GM19043 (cell line): ENCODE measurements around the gene PLPP3.
"Not testable (repeated sequence)": the region's sequence is repeated elsewhere in the genome, so short reads cannot be mapped to it uniquely, and the experiment has no call there.

Source experiments
- ATAC-seq: cut with Tn5 transposase; IDR thresholded peaks from one replicate; pipeline ENCODE4 v1.9.1; 2021; ENCODE audit warnings: low read depth; ENCODE audit not compliant: unreplicated experiment

The PLPP3 gene

DNA sequence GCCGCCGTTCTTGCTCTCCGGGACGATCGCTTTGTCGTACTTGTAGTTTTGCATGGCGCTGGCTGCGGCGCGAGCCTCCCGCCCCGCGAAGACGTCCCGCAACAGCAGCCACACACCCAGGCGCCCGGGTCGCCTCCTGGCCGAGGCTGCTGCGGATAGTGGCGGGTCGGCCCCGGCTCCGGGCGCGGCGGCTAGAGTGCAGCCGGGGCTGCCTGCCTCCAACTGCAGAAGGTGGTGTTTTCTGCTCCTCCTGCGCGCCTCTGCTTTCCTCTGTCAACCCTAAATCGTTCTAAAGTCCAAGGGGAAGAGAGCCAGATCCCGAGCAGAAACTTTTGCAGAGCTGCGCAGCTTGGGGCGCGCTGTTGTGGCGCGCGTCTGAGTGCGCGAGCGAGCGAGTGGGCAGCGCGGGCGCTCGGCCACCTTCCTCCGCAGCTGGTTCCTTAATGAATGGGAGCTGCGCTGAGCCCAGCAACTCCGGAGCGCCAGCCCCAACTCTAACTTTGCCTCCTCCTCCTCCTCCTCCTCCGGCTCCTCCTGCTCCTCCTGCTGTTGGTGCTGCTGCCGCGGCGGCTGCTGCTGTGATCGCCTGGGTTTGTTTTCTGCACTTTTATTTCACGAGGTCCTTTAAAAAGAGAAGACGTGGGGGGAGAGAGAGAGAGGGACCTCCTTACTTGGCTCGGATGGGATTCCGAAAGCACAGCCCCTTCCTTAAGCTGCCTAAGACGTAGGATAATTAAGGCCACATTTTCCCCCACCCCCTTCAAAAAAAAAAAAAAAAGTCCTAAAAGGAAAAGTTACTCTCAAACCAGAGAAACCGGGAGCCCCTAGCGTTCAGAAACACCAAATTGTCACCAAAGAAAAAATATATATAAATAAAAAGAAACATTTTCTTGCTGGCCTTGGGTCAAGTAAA lies at the start of gene PLPP3:
Gene PLPP3, minus strand, starts transcription at position 601 of the 913 bp plus-strand sequence. Its CDS starts 547 bp downstream, at position 54.
- no peak for ATAC-seq

DNA sequence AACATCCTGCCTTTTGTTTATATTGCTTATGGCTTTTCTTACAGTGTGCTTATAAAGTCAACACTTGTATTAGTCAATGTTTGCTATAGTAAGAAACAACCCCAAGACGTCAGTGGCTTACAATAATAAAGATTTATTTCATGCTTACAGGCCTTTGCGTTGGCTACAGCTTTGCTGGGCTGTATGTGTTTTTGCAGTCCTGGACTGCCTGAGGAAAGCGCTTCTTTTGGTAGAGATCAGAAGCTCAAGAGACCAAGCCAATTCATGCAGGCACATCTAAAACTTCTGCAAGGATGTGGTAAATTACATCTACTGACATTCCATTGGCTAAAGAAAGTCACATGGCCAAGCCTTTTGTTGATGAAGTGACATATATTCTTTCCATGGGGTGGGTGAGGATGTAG lies 48.3 kb upstream of the PLPP3 start:
- no peak for ATAC-seq

DNA sequence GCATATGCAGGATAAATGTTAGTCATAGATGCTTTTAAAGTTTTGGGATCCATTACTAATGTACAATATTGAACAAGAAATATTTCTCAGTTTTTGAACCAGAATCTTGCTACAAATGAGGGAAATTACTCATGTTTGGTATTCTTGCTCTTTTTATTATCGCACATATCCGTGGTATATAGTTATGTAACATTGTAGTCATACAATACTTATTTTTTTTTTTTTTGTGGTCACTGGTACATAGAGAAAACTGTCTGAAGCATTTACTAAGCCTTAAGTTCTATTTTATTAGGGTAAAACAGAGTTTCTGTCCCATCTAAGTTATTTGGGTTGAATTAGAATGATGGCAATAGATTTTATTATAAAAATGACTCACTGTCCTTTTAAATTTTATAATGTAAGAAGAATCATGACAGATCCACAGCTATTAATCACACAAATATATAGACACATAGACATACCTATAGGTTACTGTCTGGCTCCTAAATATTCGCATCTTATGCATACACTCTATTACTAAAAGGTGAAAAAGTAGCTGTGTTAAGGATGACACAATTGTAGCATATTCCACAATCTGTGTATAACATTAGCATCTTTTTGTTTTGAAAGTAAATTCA lies 47.8 kb upstream of the PLPP3 start:
- no peak for ATAC-seq

DNA sequence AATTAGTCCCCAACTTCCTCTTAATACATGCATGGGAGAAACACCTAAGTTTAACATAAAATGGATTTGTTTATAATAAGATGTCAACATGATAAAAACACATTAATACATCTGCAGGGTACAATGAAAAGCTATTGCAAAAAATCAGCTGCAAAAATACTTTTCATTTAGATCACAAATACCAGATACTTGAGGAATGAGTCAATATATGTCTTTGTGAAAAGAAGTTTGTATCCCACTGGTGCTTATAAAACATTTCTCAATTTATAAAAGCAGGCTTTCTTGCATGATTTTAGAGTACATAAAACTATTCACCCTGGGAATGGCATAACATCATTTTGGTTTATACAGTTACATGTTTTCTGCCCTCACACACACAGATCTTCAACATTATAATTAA lies 47.2 kb upstream of the PLPP3 start:
- ATAC-seq: no peak

DNA sequence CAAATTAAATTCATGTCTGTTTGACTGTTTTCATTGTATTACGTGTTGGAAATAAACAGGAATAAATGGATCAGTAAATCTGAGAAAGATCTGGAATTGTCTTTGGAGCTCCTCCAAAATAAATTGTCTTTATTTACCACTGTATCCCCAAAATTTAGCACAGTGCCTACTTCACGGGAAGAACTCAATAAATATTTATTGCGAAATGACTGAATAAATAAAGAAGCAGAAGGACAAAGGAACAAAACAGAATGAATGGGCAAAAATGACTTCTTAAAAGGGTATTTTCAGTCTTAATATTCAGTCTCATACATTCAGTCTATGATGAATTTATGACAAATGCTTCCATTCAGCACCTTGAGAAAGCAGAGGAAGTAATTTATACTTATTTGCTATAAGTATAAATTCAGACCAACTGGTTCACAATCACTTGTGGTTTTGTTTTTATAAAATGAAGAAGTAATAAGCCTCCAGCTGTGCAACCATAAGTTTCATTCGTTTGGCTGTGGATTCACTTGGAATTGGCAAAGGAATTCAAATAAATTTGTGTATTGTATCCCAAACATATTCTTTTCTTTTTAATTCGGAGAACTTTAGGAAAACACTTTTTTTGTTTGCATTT lies 46.6 kb upstream of the PLPP3 start:
- no peak for ATAC-seq

DNA sequence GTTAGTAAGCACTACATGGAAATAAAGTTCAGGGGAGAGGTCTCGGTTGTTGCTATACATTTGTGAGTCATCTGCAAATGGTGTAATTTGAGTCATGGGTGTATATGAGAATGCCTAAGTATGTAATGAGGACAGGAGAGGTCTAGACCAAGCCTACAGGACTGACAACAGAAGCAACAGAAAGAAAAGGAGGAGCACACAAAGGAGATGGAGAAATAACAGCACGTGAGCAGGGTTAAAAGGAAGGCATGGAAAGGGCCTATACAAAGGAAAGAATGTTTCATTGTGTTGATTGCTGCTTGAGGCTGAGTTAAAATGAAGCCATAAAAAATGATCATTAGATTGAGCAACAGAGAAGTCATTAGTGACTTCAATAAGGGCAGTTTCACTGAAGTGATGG lies 37.8 kb upstream of the PLPP3 start:
- no peak for ATAC-seq

DNA sequence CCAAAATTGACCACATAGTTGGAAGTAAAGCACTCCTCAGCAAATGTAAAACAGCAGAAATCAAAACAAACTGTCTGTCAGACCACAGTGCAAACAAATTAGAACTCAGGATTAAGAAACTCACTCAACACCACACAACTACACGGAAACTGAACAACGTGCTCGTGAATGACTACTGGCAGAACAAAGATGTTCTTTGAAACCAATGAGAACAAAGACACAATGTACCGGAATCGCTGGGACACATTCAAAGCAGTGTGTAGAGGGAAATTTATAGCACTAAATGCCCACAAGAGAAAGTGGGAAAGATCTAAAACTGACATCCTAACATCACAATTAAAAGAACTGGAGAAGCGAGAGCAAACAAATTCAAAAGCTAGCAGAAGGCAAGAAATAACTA lies 31.4 kb upstream of the PLPP3 start:
- not testable (repeated sequence) for ATAC-seq

DNA sequence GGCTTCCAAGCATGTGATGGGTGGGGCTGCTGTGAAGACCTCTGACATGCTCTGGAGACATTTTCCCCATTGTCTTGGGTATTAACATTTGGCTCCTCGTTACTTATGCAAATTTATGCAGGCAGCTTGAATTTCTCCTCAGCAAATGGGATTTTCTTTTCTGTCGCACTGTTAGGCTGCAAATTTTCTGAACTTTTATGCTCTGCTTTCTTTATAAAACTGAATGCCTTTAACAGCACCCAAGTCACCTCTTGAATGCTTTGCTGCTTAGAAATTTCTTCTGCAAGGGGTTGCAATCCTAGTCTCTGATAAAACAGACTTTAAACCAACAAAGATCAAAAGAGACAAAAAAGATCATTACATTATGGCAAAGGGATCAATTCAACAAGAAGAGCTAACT lies 30.7 kb upstream of the PLPP3 start:
- ATAC-seq: not testable (repeated sequence)

DNA sequence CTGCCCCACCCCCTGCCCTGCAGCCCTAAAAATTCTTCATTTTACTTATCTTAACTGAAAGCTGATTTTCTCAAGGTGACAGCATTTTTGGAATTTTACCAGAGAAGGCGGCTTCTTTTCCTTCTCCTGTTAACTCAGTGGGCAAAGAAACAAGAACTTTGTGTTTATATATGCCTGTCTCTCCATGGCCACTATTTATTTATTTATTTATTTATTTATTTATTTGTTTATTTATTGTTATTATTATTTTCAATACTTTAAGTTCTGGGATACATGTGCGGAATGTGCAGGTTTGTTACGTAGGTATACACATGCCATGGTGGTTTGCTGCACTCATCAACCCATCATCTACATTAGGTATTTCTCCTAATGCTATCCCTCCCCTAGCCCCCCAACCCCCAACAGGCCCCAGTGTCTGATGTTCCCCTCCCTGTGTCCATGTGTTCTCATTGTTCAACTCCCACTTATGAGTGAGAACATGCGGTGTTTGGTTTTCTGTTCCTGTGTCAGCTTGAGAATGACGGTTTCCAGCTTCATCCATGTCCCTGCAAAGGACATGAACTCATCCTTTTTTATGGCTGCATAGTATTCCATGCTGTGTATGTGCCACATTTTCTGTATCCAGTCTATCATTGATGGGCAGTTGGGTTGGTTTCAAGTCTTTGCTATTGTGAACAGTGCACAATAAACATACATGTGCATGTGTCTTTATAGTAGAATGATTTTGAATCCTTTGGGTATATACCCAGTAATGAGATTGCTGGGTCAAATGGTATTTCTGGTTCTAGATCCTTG lies 16.2 kb upstream of the PLPP3 start:
- not testable (repeated sequence) for ATAC-seq

DNA sequence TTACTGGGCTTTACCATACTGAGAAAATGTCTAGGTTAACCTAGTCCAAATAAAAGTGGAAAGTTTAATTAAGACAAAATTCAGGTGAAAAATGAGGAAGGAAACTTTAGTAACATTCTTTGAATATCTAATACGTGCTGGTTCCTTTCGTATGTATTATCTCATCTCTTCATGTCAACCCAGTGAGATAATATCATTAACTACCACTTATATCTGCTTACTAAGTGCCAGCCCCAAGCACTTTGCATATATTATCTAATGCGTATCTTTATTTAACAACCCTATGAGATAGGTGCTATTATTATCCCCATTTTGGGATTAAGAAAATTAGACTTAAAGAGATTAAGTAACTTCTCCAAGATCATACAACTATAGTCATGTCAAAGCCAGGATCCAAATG lies 12.5 kb upstream of the PLPP3 start:
- ATAC-seq: no peak

DNA sequence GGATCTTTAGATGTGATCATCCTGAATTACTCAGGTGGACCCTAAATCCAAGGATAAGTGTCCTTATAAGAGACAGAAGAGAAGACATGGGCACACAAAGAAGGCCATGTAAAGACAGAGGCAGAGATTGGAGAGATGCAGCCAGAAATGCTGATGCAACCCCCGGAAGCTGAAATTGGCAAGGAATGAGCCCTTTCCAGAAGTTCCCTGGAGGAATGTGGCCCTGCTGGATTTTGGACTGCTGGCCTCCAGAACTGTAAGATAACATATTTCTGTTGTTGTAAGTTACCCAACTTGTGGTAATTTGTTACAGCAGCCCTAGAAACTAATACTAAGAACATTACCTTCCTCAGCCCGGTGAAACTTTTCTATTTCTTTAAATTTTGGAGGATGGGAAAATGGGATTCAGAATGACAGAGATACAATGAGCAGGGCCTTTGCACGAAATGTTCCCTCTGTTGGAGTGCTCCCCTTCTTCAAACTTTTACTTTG lies 11.2 kb upstream of the PLPP3 start:
- ATAC-seq: no peak

DNA sequence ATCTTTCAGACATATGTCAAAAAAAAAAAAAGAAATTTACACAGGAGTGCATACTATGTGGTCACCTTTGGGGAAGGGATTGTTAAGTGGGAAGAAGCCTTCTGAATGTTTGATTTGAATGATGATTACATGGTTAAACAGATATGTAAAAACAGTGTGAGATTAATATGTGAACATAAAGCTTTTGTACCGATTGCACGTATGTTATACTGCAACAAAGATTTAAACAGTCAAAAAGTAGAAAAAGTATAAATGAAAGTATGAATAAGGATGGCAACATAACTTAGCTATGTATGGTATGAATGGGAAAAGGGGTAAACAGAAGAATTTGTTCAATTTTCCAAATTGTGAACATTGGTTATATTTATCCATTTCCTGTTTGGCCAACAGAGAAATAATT lies 10.0 kb upstream of the PLPP3 start:
- no peak for ATAC-seq

DNA sequence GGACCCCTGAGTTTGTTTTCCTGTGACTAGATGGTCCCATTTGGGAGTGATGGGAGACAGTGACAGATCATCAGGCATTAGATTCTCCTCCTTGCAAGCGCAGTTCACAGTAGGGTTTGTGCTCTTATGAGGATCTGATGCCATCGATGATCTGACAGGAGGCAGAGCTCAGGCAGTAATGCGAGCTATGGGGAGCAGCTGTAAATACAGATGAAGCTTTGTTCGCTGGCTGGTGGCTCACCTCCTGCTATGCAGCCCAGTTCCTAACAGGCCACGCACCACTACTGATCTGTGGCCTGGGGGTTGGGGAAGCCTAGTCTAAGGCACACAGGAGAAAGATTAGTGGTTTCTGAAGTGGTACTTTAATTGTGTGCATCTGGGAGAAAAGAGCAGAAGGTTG lies 7.1 kb upstream of the PLPP3 start:
- no peak for ATAC-seq

DNA sequence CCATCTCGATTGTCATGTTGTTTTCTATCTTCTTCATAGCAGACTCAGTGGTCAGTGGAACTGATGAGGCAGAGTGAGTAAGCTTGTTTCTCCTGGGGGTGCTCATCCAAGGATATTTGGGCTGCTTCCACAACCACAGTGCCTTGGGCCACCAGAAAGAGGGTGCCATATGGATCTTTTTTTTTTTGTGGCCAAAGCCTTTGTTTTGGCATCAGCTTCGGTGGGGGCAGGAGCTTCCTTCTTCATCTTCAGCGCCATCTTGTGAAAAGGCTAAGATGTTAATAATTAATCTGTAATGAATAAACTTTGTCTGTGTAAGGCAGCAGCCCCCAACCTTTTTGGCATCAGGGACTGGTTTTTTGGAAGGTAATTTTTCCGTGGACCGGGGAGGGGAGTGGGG lies 6.6 kb upstream of the PLPP3 start:
- no peak for ATAC-seq

DNA sequence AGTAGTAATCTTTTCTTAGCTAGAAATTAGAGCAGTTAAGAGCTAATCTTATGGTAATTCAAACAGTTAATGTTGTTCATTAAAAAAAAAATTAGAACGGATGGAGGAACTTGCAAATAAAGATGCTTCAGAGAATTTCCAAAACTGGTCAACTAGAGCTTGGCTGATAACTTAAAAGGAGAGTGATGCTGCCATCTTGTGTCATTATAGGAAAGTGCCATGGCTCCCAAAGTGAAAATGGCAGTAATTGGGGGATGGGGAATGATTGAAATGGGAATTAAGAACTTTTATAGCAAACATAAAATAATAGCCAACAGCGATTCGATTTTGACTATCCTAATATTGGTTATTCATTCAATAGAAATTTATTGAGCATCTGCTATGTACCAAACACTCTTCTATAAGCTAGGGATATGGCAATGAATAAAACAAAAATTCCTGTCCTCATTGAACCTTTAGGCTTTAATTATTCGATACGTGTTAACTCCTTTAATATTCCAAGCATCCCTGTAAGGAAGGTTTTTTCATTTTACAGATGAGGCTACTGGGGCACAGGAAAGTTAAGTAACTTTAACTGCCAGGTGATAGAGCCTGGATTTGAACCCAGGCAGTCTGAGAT lies 5.7 kb upstream of the PLPP3 start:
- ATAC-seq: no peak

DNA sequence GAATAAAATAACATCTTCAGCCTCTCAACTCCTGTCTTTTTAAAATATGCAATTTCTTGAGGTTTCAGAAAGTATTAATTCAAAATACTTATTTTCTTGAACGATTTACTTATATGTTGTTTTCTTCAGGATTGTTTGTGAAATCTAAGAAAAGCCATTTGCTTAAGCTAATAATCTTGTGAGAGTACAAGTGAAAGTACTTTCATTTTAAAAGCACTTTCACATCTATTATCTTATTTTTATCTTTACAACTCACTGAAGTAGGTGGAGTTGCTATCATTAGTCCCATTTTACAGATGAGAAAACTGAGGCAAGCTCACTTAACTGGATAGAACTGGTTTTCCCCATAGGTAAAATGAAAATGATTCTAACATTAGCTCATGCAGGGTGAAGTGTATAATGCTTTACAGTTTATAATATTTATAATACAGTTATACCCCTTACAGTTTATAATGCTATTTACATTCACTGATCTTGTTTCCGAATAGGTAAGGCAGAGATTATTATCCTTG lies 4.7 kb upstream of the PLPP3 start:
- ATAC-seq: no peak

DNA sequence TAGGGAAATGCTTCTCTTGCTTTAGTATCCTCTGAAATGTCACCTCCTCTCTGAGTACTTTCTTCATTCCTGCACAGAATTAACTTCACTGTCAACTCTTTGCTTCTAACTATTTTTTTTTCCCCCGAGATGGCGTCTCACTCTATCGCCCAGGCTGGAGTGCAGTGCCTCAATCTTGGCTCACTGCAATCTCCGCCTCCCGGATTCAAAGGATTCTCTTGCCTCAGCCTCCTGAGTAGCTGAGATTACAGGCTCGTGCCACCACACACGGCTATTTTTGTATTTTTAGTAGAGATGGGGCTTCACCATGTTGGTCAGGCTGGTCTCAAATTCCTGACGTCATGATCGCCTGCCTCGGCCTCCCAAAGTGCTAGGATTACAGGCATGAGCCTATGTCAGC lies 1.4 kb upstream of the PLPP3 start:
- ATAC-seq: no peak

DNA sequence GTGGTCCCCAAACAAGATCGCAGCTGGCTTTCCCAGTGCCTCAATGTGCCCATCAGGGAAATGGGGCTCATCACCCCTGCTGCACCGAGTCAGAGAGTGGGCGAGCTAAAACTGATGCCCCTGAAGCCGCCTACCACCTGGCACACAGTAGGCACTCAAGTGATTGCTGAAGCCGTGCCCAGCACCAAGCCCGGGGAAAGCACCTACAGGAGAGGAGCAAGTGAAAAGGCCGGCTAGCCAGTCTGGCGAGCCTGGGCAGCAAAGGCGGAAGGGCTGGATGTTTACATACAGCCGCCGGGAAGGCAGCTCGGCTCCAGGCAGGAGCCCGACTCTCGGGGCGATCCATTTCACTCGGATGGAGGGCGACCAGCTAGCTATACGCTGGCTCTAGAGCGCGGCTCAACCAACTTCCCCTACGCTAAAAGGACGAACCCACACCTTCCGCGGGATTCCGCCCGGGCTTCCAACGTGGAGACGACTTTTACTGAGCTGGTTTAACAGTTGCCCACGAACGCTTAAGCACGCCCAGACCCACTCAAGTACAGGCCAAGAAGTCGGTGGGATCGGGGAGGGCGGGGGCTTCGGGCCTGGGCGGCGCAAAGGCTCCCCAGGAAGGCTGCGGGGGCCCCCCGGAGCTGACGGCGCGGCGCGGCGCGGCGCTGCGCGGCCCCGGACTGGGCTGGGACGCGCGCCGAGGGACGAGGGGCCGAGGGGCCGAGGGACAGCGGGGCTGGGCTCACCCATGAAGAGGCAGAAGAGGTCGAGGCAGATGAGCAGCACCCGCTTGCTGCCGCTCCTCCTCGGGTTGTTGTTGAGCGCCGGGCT lies 1.0 kb downstream of the PLPP3 start:
- no peak for ATAC-seq
